A549 (cell line): ENCODE data around the gene SEC23IP. TPM values are rescaled to one million over a fixed set of nuclear protein-coding genes. Genes with fewer than 3 reads are reported as not detected.
"Not testable (repeated sequence)": the region's sequence is repeated elsewhere in the genome, so short reads cannot be mapped to it uniquely, and the experiment has no call there.

Experiments
- ATAC-seq, 2 experiments: fragments of 200-7000 bp in 1 of 2; fragments of >200 bp in 1 of 2; cut with Nextera tagmentation in 1 of 2; cut with Tn5 transposase in 1 of 2; 3 replicates each; pipeline versions ENCODE4 v1.8.0 to v1.9.1; 2018 to 2020; ENCODE audit warnings: mild to moderate bottlenecking in 1 of 2, moderate library complexity in 1 of 2
- CTCF ChIA-PET: fragments of 300-600 bp; sonication (Branson Sonifier 250); formaldehyde crosslinking; extraction: SDS; loops from one replicate; lab custom pipeline; 2021; ENCODE audit warnings: antibody characterized with exemption, inconsistent platforms; lab: Yijun Ruan, JAX
- POLR2A ChIA-PET: fragments of 350-600 bp; formaldehyde crosslinking; extraction: SDS; loops from one replicate; lab custom pipeline; 2021; ENCODE audit warnings: antibody characterized with exemption, inconsistent platforms; lab: Yijun Ruan, JAX
- DNase-seq, 2 experiments: peaks; one replicate each; pipeline versions ENCODE4 v3.0.0 to v3.0.0-alpha.2; 2011 to 2016; ENCODE audit warnings: low read depth in 1 of 2, low spot score in 1 of 2
- FAIRE-seq: peaks from 2 replicates; lab custom pipeline; 2011; peaks lifted over from hg19 to GRCh38; lab: Jason Lieb, UNC
- H3K27ac ChIP-seq, 2 experiments: fragments of >200 bp; sonication (Bioruptor Twin); formaldehyde crosslinking; 3 replicates each; pipeline ENCODE4 v1.5.1; 2016 to 2017
- H3K4me1 ChIP-seq: fragments of >200 bp; sonication (Bioruptor Twin); formaldehyde crosslinking; 3 replicates; pipeline ENCODE4 v1.6.1; 2016
- H3K4me2 ChIP-seq: fragments of >200 bp; sonication (Bioruptor Twin); formaldehyde crosslinking; 3 replicates; pipeline ENCODE4 v1.6.1; 2016
- H3K4me3 ChIP-seq: fragments of >200 bp; sonication (Bioruptor Twin); formaldehyde crosslinking; 3 replicates; pipeline ENCODE4 v1.5.1; 2016
- H3K9me3 ChIP-seq: fragments of >200 bp; sonication (Bioruptor Twin); formaldehyde crosslinking; 3 replicates; pipeline ENCODE4 v1.6.1; 2016
- BHLHE40 ChIP-seq: IDR thresholded peaks from 2 replicates; pipeline ENCODE4 v1.6.1; 2012; ENCODE audit warnings: low read depth, low read length, inconsistent platforms
- CBX8 ChIP-seq: fragments of 200-600 bp; sonication (generic); IDR thresholded peaks from 2 replicates; pipeline ENCODE4 v1.6.1; 2016
- CHD4 ChIP-seq: fragments of 200-600 bp; sonication (generic); IDR thresholded peaks from 2 replicates; pipeline ENCODE4 v1.6.1; 2016; ENCODE audit warnings: antibody characterized with exemption, mild to moderate bottlenecking, borderline replicate concordance
- EHF ChIP-seq: fragments of 250-450 bp; sonication (Bioruptor Pico); IDR thresholded peaks from 2 replicates; pipeline ENCODE4 v1.5.0; 2020; ENCODE audit warnings: mild to moderate bottlenecking
- EHMT2 ChIP-seq: fragments of 200-600 bp; sonication (generic); IDR thresholded peaks from 2 replicates; pipeline ENCODE4 v1.6.1; 2016; ENCODE audit warnings: antibody characterized with exemption, low read depth, mild to moderate bottlenecking, moderate library complexity
- ESRRA ChIP-seq: fragments of 150-350 bp; IDR thresholded peaks from 2 replicates; pipeline ENCODE4 v1.6.1; 2014; ENCODE audit warnings: mild to moderate bottlenecking, low read length, borderline replicate concordance
- GATA3 ChIP-seq: IDR thresholded peaks from 2 replicates; pipeline ENCODE4 v1.6.1; 2012; ENCODE audit warnings: borderline replicate concordance
- HEYL ChIP-seq: fragments of 250-450 bp; sonication (Bioruptor Pico); IDR thresholded peaks from 2 replicates; pipeline ENCODE4 v1.8.0; 2021; ENCODE audit warnings: mild to moderate bottlenecking, moderate library complexity
- HOXA7 ChIP-seq: fragments of 250-450 bp; sonication (Bioruptor Pico); IDR thresholded peaks from 2 replicates; pipeline ENCODE4 v1.5.0; 2020; ENCODE audit warnings: mild to moderate bottlenecking, moderate library complexity
- HOXB5 ChIP-seq: fragments of 250-450 bp; sonication (Bioruptor Pico); IDR thresholded peaks from 2 replicates; pipeline ENCODE4 v1.5.0; 2020; ENCODE audit warnings: mild to moderate bottlenecking, moderate library complexity
- JUN ChIP-seq, 2 experiments: fragments of >200 bp; sonication (Bioruptor Twin); formaldehyde crosslinking; IDR thresholded peaks; 2 replicates in 1 of 2; 3 replicates in 1 of 2; pipeline ENCODE4 v1.6.1; 2016 to 2017
- KDM1A ChIP-seq: fragments of 200-600 bp; sonication (generic); IDR thresholded peaks from 2 replicates; pipeline ENCODE4 v1.6.1; 2016; ENCODE audit warnings: low read depth, mild to moderate bottlenecking
- KDM5A ChIP-seq: fragments of 200-600 bp; sonication (generic); IDR thresholded peaks from 2 replicates; pipeline ENCODE4 v1.6.1; 2016; ENCODE audit warnings: antibody characterized with exemption, mild to moderate bottlenecking
- MAFK ChIP-seq: fragments of 450-650 bp; IDR thresholded peaks from 2 replicates; pipeline ENCODE4 v1.6.1; 2014; ENCODE audit not compliant: partially characterized antibody
- MAZ ChIP-seq: fragments of 150-350 bp; IDR thresholded peaks from 2 replicates; pipeline ENCODE4 v1.6.1; 2014; ENCODE audit warnings: antibody characterized with exemption, low read depth, low read length, borderline replicate concordance
- MYC ChIP-seq: IDR thresholded peaks from 2 replicates; pipeline ENCODE4 v1.6.1; 2012; ENCODE audit warnings: mild to moderate bottlenecking, inconsistent platforms, low read length, improper control_type of control experiment, borderline replicate concordance
- NR3C1 ChIP-seq: fragments of >200 bp; sonication (Bioruptor Twin); formaldehyde crosslinking; IDR thresholded peaks from 3 replicates; pipeline ENCODE4 v1.6.1; 2017
- POLR2A ChIP-seq: IDR thresholded peaks from 2 replicates; pipeline ENCODE4 v1.6.1; 2012; ENCODE audit warnings: mild to moderate bottlenecking, low read length
- RARB ChIP-seq: fragments of 250-450 bp; sonication (Bioruptor Pico); IDR thresholded peaks from 2 replicates; pipeline ENCODE4 v1.8.0; 2021; ENCODE audit warnings: mild to moderate bottlenecking, moderate library complexity
- RFX5 ChIP-seq: fragments of 450-650 bp; IDR thresholded peaks from 2 replicates; pipeline ENCODE4 v1.7.1; 2014; ENCODE audit warnings: antibody characterized with exemption, mild to moderate bottlenecking, moderate library complexity
- TP53 ChIP-seq: fragments of 250-450 bp; sonication (Bioruptor Pico); IDR thresholded peaks from 2 replicates; pipeline ENCODE4 v1.5.0; 2021; ENCODE audit warnings: mild to moderate bottlenecking, moderate library complexity
- ZC3H11A ChIP-seq: fragments of 450-650 bp; IDR thresholded peaks from 2 replicates; pipeline ENCODE4 v1.6.1; 2014; ENCODE audit warnings: antibody characterized with exemption, mild to moderate bottlenecking
- WGBS: methylation state at CpG from one replicate; pipeline ENCODE4 v1.1.6; 2017; ENCODE audit errors: missing lambda C conversion rate; 5-methylcytosine and 5-hydroxymethylcytosine counted together
- polyA plus RNA-seq, 4 experiments: library from polyadenylated mRNA; depleted of rRNA in 3 of 4; stranded (reverse); fragments of >200 nt; fragmentation: RNase III in 1 of 4; extraction: RNeasy Plus Mini Kit Qiagen cat#74134 plus additional on column Dnase treatment in 1 of 4; gene quantifications; 2 replicates in 3 of 4; 3 replicates in 1 of 4; pipeline ENCODE4 v1.2.3, GENCODE V29; 2011 to 2017
- TF ChIP-seq, protein P1 (sequence below): IDR thresholded peaks from 2 replicates; pipeline ENCODE4 v1.6.1; 2012
- TF ChIP-seq, protein P2 (sequence below): IDR thresholded peaks from 2 replicates; pipeline ENCODE4 v1.6.1; 2012
- TF ChIP-seq, protein P3 (sequence below): fragments of 250-450 bp; sonication (Bioruptor Pico); IDR thresholded peaks from 2 replicates; pipeline ENCODE4 v1.5.0; 2021; ENCODE audit warnings: mild to moderate bottlenecking, moderate library complexity, borderline replicate concordance
- TF ChIP-seq, protein P4 (sequence below): IDR thresholded peaks from 2 replicates; pipeline ENCODE4 v1.6.1; 2012; ENCODE audit warnings: low read depth, borderline replicate concordance
- TF ChIP-seq, protein P5 (sequence below): fragments of >200 bp; sonication (Bioruptor Twin); formaldehyde crosslinking; IDR thresholded peaks from 3 replicates; pipeline ENCODE4 v1.6.1; 2016

Gene SEC23IP
- polyA plus RNA-seq, 2 of the 4 experiments (the other 2 are of a cell fraction), result 44.9 to 75.6 TPM

DNA sequence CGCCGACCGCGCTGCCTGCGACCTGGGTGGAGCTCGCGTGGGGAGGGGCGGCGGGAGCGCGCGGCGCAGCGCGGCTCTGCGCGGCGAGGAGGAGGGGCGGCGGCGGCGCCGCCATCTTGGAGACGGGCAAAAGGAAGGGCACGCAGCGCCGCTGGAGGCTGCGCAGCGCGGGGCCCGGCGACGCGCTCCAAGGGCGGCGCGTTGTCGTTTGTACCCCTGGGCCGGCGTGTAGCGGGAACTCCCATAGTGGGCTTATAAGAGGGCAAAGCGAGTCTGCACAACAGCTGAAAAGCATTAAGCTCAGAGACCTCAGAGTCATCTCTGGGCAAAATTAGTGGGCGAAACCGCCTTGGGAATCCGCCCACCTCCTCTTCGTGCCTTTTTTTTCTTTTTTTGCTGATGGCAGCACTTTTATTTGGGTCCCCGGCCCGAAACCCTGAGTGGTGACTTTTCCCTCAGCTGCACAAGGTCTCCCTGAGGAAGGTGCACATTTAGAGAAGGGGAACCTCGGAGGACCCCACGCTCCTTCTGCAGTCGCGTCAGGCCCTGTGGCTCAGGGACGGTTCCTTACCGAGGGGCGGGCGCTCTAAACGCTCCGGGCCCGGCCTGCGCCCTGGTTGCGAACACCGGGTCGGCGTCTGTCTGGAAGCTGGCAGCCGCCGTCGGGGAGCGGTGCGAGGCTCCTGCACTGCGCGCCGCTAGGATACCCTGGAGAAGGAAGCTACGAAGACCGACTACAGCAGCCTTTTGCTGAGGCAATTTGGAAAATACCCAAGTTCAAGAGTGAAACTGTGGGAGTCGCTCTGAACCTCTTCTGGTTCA, 19.5 kb upstream of the SEC23IP start:
- WGBS, result 3% methylated on average over 43 of the region's 75 CpGs
- no peak for FAIRE-seq
- Histone ChIP-seq H3K4me3 (peak overlapping the region; percentile 83), H3K27ac (peak overlapping the region; percentile 94 to 98), H3K4me1 (peaks cover 21% of the 10 kb centered on the region; the same call in 2 of the 3 replicates), H3K9me3 (no peaks in the 10 kb centered on the region), H3K4me2 (peak overlapping the region; percentile 77)
- TF ChIP-seq HOXB5 (CRISPR knock-in tag) (peak; percentile 39; the same call in 1 of the 2 replicates), JUN (IDR thresholded peaks at IDR 0.05) (peak in 1 of 2 experiments; percentile 85; a peak in 3 of 5 replicates), NR3C1 (no peak), MYC (peak; percentile 53; the same call in 1 of the 2 replicates), POLR2A (peak; percentile 69), MAZ (no peak), BHLHE40 (no peak), ESRRA (no peak), CBX8 (no peak), EHF (CRISPR knock-in tag) (0 out of 2 replicates have a peak, but pooled peaks have one; percentile 37), RFX5 (0 out of 2 replicates have a peak, but pooled peaks have one; percentile 50), MAFK (peak; percentile 100), HOXA7 (CRISPR knock-in tag) (no peak), KDM5A (no peak)
- TF ChIP-seq, protein P1, sequence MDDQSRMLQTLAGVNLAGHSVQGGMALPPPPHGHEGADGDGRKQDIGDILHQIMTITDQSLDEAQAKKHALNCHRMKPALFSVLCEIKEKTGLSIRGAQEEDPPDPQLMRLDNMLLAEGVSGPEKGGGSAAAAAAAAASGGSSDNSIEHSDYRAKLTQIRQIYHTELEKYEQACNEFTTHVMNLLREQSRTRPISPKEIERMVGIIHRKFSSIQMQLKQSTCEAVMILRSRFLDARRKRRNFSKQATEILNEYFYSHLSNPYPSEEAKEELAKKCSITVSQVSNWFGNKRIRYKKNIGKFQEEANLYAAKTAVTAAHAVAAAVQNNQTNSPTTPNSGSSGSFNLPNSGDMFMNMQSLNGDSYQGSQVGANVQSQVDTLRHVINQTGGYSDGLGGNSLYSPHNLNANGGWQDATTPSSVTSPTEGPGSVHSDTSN, result peak; percentile 30; the same call in 1 of the 2 replicates
- TF ChIP-seq, protein P2, sequence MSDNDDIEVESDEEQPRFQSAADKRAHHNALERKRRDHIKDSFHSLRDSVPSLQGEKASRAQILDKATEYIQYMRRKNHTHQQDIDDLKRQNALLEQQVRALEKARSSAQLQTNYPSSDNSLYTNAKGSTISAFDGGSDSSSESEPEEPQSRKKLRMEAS, result peak; percentile 88
- TF ChIP-seq, protein P3, sequence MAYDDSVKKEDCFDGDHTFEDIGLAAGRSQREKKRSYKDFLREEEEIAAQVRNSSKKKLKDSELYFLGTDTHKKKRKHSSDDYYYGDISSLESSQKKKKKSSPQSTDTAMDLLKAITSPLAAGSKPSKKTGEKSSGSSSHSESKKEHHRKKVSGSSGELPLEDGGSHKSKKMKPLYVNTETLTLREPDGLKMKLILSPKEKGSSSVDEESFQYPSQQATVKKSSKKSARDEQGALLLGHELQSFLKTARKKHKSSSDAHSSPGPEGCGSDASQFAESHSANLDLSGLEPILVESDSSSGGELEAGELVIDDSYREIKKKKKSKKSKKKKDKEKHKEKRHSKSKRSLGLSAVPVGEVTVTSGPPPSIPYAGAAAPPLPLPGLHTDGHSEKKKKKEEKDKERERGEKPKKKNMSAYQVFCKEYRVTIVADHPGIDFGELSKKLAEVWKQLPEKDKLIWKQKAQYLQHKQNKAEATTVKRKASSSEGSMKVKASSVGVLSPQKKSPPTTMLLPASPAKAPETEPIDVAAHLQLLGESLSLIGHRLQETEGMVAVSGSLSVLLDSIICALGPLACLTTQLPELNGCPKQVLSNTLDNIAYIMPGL (CRISPR knock-in tag), result no peak
- TF ChIP-seq, protein P4, sequence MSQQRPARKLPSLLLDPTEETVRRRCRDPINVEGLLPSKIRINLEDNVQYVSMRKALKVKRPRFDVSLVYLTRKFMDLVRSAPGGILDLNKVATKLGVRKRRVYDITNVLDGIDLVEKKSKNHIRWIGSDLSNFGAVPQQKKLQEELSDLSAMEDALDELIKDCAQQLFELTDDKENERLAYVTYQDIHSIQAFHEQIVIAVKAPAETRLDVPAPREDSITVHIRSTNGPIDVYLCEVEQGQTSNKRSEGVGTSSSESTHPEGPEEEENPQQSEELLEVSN, result no peak; the same call in none of the 2 replicates
- TF ChIP-seq, protein P5, sequence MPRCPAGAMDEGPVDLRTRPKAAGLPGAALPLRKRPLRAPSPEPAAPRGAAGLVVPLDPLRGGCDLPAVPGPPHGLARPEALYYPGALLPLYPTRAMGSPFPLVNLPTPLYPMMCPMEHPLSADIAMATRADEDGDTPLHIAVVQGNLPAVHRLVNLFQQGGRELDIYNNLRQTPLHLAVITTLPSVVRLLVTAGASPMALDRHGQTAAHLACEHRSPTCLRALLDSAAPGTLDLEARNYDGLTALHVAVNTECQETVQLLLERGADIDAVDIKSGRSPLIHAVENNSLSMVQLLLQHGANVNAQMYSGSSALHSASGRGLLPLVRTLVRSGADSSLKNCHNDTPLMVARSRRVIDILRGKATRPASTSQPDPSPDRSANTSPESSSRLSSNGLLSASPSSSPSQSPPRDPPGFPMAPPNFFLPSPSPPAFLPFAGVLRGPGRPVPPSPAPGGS, result peak; percentile 55; the same call in 2 of the 3 replicates
- peak; percentile 90 to 97 for ATAC-seq
- CTCF ChIA-PET, result interaction anchor here (0.9 to 5.4 kb wide), 8 partner anchors 9 to 190 kb away, joined by 3 to 44 read pairs (median 4); no protein-coding TSS in a partner anchor
- DNase-seq, result peak; percentile 49 to 86
- POLR2A ChIA-PET, result interaction anchor here (0.5 to 3.2 kb wide), 13 partner anchors 9 to 276 kb away, joined by 3 to 44 read pairs (median 5); partner anchors contain the start of genes BAG3, SEC23IP and TIAL1

DNA sequence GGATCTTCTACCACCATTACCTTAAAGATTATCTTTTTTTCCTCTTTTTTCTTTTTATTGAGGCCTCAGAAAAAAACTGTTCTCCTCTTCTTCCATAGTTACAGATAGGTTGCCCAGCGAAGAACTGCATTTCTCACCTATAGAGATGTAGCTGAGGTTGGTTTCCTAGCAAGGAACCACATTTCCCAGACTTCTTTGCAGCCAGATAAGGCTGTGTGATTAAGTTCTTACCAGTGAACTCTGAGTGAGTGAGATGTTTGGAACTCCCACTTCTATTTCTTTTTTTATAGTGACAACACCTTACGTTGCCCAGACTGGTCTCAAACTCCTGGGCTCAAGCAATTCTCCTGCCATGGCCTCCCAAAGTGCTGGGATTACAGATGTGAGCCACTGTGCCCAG, 14.0 kb upstream of the SEC23IP start:
- no peak overlapping the region for H3K4me3 ChIP-seq
- ChIA-PET CTCF (no interaction called here), POLR2A (no interaction called here)
- FAIRE-seq (no peak), DNase-seq (no peak), ATAC-seq (no peak)
- TF ChIP-seq RARB (CRISPR knock-in tag), result no peak
- TF ChIP-seq ZC3H11A, result no peak
- no peak for TF ChIP-seq RFX5
- TF ChIP-seq, protein P2, result no peak
- TF ChIP-seq GATA3, result no peak
- no peak for TF ChIP-seq CHD4
- no peak for TF ChIP-seq EHMT2
- no peak for TF ChIP-seq KDM1A
- no peak for TF ChIP-seq HEYL
- TF ChIP-seq NR3C1, result no peak
- no peak for TF ChIP-seq TP53 (CRISPR knock-in tag)
- H3K4me1 ChIP-seq, result peaks cover 4% of the 10 kb centered on the region; the same call in 2 of the 3 replicates
- WGBS, result 76% methylated on average over 2 of the region's 2 CpGs
- no peak overlapping the region for H3K4me2 ChIP-seq
- no peaks in the 10 kb centered on the region for H3K9me3 ChIP-seq
- no peak overlapping the region for H3K27ac ChIP-seq

DNA sequence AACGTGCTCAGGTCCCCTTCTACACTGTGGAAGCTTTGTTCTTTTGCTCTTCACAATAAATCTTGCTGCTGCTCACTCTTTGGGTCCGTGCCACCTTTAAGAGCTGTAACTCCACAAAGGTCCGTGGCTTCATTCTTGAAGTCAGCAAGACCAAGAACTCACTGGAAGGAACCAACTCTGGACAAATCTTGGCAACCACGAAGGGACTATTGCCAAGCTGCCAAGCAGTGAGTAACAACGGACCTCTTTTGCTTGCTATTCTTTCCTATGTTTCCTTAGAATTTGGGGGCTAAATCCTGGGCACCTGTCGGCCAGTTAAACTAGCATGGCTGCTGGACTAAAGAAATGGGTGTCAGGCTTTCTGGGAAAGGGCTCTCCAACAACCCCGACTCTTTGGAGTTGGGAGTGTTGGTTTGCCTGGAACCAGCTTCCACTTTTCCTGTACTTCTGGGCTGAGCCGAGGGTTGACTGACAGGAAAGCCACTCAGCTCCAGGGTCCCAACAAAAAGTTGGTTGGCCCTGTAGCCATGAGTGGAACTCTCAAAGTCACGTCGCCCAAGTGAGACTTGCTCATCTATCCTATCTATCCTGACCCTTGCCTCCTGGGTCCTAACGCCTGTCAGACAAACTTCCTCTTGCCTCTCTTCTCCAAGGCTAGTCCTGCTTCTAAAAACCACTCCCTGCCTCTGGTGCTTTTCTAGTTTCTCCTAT, 8.5 kb upstream of the SEC23IP start:
- H3K4me2 ChIP-seq, result not testable (repeated sequence)

More for the DNA sequence above, 8.5 kb upstream of the SEC23IP start:
- not testable (repeated sequence) for H3K4me3 ChIP-seq, H3K27ac ChIP-seq, DNase-seq, ATAC-seq, H3K4me1 ChIP-seq, FAIRE-seq, H3K9me3 ChIP-seq
- ChIA-PET CTCF (interaction anchor here (0.7 to 1.8 kb wide), 3 partner anchors 11 to 19 kb away, joined by 3 to 6 read pairs (median 3); no protein-coding TSS in a partner anchor), POLR2A (interaction anchor here (2.3 to 2.5 kb wide), 2 partner anchors 8 to 12 kb away, joined by 12 to 16 read pairs; partner anchors contain the start of genes MCMBP and SEC23IP)
- WGBS, result 62% methylated on average over 11 of the region's 11 CpGs
